B cell (primary cell): ENCODE data around the gene C1orf35.

Experiments
- EZH2 ChIP-seq: IDR thresholded peaks from 2 replicates; pipeline ENCODE4 v1.6.1; 2012; ENCODE audit warnings: borderline replicate concordance, low read depth, mild to moderate bottlenecking, moderate library complexity, low read length; ENCODE audit not compliant: insufficient read depth, poor library complexity, severe bottlenecking
- TF ChIP-seq, protein P1 (sequence below): fragments of 200-600 bp; IDR thresholded peaks from one replicate; pipeline ENCODE4 v1.8.0; 2022; ENCODE audit warnings: antibody characterized with exemption, mild to moderate bottlenecking

GRCh38 chr1:228079013-228079412, 24.1 kb downstream of the C1orf35 start:
- no peak for TF ChIP-seq EZH2
- TF ChIP-seq, protein P1, sequence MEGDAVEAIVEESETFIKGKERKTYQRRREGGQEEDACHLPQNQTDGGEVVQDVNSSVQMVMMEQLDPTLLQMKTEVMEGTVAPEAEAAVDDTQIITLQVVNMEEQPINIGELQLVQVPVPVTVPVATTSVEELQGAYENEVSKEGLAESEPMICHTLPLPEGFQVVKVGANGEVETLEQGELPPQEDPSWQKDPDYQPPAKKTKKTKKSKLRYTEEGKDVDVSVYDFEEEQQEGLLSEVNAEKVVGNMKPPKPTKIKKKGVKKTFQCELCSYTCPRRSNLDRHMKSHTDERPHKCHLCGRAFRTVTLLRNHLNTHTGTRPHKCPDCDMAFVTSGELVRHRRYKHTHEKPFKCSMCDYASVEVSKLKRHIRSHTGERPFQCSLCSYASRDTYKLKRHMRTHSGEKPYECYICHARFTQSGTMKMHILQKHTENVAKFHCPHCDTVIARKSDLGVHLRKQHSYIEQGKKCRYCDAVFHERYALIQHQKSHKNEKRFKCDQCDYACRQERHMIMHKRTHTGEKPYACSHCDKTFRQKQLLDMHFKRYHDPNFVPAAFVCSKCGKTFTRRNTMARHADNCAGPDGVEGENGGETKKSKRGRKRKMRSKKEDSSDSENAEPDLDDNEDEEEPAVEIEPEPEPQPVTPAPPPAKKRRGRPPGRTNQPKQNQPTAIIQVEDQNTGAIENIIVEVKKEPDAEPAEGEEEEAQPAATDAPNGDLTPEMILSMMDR, result no peak
